Brain microvascular endothelial cell (primary cell): ENCODE measurements around the gene PAMR1.

Experiments
- DNase-seq: peaks from one replicate; pipeline ENCODE4 v3.0.0-alpha.2; 2020
- H3K27ac ChIP-seq: fragments of 250-450 bp; sonication (Bioruptor Pico); 2 replicates; pipeline ENCODE4 v1.5.1; 2020; ENCODE audit warnings: mild to moderate bottlenecking, moderate library complexity
- H3K27me3 ChIP-seq: fragments of 250-450 bp; sonication (Bioruptor Pico); replicated peaks from 2 replicates; pipeline ENCODE4 v1.5.1; 2020; ENCODE audit warnings: mild to moderate bottlenecking
- H3K36me3 ChIP-seq: fragments of 250-450 bp; sonication (Bioruptor Pico); replicated peaks from 2 replicates; pipeline ENCODE4 v1.5.1; 2020; ENCODE audit warnings: mild to moderate bottlenecking
- H3K4me3 ChIP-seq: 2 replicates; pipeline ENCODE4 v1.5.1; 2011; ENCODE audit warnings: low read depth, mild to moderate bottlenecking, control low read depth, low read length, moderate library complexity
- in situ Hi-C: cut with HindIII; loops from 2 replicates; pipeline ENCODE4 v1.10.0; 2017; ENCODE audit warnings: low sequenced_read_pairs, low pct_ligation_motif_present
- TF ChIP-seq, protein P1 (sequence below): IDR thresholded peaks from 2 replicates; pipeline ENCODE4 v1.5.1; 2011; ENCODE audit warnings: low read depth, mild to moderate bottlenecking, moderate library complexity, low read length, control low read depth, inconsistent platforms; ENCODE audit errors: missing control alignments

The PAMR1 gene

DNA sequence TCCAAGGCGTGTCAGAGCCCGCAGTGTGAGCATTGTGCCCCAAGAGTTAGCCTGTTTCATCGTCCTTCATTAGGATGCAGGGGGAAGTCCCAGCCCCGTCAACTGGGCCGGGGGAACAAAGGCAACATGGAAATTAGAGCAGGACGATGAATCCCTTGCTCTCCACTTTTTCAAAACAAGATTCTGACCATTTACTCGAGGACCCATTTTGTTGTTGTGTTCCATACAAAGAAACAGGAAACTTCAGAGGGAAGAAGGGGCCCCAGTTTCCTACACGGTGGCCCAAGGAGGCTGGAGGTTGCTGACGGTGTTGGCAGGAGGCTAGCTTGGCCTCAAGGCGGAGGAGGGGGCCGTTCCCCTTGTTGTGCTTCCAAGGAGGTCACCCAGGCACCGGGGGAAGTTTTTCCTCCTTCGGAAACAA lies 62.1 kb downstream of the PAMR1 start:
- Histone ChIP-seq H3K4me3 (no peak overlapping the region), H3K36me3 (peaks cover 18% of the 10 kb centered on the region), H3K27me3 (no peaks in the 10 kb centered on the region), H3K27ac (no peak overlapping the region)
- TF ChIP-seq, protein P1, sequence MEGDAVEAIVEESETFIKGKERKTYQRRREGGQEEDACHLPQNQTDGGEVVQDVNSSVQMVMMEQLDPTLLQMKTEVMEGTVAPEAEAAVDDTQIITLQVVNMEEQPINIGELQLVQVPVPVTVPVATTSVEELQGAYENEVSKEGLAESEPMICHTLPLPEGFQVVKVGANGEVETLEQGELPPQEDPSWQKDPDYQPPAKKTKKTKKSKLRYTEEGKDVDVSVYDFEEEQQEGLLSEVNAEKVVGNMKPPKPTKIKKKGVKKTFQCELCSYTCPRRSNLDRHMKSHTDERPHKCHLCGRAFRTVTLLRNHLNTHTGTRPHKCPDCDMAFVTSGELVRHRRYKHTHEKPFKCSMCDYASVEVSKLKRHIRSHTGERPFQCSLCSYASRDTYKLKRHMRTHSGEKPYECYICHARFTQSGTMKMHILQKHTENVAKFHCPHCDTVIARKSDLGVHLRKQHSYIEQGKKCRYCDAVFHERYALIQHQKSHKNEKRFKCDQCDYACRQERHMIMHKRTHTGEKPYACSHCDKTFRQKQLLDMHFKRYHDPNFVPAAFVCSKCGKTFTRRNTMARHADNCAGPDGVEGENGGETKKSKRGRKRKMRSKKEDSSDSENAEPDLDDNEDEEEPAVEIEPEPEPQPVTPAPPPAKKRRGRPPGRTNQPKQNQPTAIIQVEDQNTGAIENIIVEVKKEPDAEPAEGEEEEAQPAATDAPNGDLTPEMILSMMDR = no peak
- in situ Hi-C loops = no loop called here
- DNase-seq = no peak

DNA sequence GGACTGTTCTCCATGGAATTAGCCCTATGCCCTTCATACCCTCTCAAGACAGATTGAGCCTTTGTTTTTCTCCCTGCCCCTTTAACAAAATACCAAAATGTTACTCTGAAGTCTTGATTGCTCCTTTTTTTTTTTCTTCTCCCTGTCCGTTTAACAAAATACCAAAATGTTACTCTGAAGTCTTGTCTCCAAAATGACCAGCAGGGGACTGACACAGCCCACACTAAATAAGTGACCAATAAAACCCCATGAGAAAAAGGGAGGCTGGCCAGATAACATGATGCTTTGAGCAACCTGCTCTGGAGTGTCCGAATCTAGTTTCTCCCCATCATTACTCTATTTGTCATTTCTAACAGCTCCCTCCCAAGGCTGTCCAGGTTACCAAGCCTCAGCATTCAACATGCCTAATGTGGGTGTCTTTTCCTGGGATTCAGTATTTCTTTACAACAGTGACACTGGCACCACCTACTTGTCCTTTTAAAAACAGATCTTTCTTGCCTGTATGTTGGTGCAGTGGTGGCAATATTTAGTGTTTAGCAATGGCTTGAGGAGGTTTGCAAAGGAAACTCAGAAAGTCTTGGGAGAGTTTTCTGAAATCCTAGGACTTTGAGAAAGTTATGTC lies 63.4 kb downstream of the PAMR1 start:
- Histone ChIP-seq H3K27ac (no peak overlapping the region), H3K27me3 (no peaks in the 10 kb centered on the region), H3K4me3 (no peak overlapping the region), H3K36me3 (peaks cover 15% of the 10 kb centered on the region)
- in situ Hi-C loops = no loop called here
- TF ChIP-seq, protein P1 = no peak
- no peak for DNase-seq

DNA sequence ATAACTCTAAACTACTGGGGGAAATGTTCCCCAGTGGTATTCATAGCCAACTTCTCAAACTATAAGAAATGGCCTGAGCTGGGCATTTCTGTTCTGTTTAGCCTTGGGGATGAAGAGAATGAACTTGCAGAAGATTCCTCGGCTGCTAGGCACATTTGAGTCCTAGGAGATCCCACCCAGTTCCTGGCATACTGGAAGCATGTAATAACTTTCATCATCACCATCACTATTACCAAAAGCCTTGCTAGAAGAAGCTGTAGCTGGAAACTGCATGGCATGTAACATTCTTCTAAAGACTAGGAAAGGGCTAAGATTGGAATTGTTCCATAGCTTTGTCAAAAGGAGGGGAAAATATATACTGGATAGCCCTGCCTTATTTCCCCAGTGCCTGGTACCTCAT lies 65.9 kb downstream of the PAMR1 start:
- H3K36me3 ChIP-seq = peaks cover 12% of the 10 kb centered on the region
- no peaks in the 10 kb centered on the region for H3K27me3 ChIP-seq
- no peak overlapping the region for H3K4me3 ChIP-seq
- TF ChIP-seq, protein P1 = no peak
- in situ Hi-C loops = no loop called here
- H3K27ac ChIP-seq = no peak overlapping the region
- no peak for DNase-seq

DNA sequence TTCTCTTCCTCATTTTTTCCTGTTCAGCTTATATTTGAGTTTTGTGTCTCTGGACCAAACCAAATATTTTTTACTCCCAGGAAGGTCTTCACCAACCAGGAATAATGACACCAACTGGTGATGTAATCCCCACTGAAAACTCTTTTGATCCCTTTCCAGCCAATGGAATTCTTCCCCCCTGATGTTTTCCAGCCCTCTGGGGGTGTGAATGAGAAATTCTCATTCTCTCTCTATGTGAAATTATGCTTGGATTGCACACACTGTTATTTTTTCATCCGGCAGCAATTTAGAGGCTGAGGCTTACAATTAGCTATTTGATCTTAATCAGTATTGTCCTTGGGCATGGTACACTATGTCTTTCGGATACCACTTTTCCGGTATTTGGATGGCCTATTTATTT lies 66.6 kb downstream of the PAMR1 start:
- no peaks in the 10 kb centered on the region for H3K27me3 ChIP-seq
- no peak overlapping the region for H3K27ac ChIP-seq
- DNase-seq = no peak
- peaks cover 12% of the 10 kb centered on the region for H3K36me3 ChIP-seq
- in situ Hi-C loops = no loop called here
- no peak overlapping the region for H3K4me3 ChIP-seq
- TF ChIP-seq, protein P1 = no peak

DNA sequence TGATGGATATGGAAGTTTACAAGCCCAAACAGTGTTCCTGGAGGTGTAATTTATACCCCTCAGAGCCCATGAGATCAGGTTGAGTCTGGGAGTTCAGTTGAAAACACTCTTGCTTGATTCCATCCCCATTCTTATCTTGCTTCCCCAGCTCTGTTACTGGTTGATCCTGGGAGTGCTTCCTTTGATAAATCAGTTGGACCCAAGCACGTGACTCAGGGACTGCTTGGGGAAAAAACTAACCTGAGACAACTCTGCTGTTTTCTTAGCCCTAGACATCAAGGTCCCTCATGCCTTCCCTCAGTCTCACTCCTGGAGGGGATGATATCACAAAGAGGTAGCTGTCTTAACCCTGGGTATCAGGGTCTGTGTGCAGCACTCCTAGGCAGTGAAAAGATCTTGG lies 71.1 kb downstream of the PAMR1 start:
- in situ Hi-C loops = no loop called here
- Histone ChIP-seq H3K36me3 (peaks cover 6% of the 10 kb centered on the region), H3K27ac (no peak overlapping the region), H3K4me3 (no peak overlapping the region), H3K27me3 (no peaks in the 10 kb centered on the region)
- TF ChIP-seq, protein P1 = no peak
- DNase-seq = no peak

DNA sequence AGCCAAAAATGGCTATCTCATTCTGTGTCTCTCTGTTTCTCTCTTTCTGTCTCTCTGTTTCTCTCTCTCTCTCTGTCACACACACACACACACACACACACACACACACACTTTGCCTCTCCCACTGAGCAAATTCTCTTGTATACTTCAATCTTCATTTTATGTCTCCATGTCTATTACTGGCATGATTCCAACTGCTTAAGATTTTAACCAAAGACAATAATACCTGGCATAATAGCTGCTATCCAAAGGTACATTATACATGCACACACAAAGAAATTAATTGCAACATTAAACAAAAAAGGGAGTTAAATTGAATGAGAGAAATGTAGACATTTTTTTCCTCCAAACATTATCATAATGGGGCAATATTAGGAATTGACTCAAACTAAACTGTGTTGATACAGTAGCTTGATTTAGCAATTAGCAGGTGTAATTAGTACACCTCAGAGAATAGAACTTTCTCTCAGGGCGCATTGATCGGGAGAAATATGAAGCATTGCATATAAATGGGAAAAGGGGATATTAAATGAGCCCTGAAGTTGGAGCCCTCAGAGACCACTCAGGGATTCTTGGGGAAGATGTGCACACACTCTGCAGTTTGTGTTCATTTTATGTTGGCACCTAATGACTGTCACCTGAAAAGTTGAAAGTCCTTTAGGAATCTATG lies 88.7 kb downstream of the PAMR1 start:
- DNase-seq = no peak
- in situ Hi-C loops = no loop called here
- TF ChIP-seq, protein P1 = no peak
- peaks cover 20% of the 10 kb centered on the region for H3K36me3 ChIP-seq
- no peak overlapping the region for H3K4me3 ChIP-seq
- H3K27ac ChIP-seq = no peak overlapping the region
- no peaks in the 10 kb centered on the region for H3K27me3 ChIP-seq
